OCI-LY1 (cell line): ENCODE data around the gene C2CD4A.

ENCODE experiments used
- H2AFZ ChIP-seq: fragments of 200-600 bp; sonication (generic), shearing (Covaris generic); 2 replicates; pipeline ENCODE4 v1.6.0; 2014; ENCODE audit warnings: antibody characterized with exemption, mild to moderate bottlenecking, low read length
- H3F3A ChIP-seq: fragments of 200-600 bp; sonication (generic), shearing (Covaris generic); 2 replicates; pipeline ENCODE4 v1.6.0; 2014; ENCODE audit warnings: mild to moderate bottlenecking, antibody characterized with exemption, low read length, moderate library complexity; ENCODE audit not compliant: insufficient read depth
- H3K27ac ChIP-seq: fragments of 200-600 bp; sonication (generic); 2 replicates; pipeline ENCODE4 v1.5.1; 2014; ENCODE audit warnings: low read length, mixed run types, mild to moderate bottlenecking, low read depth; ENCODE audit not compliant: poor library complexity, severe bottlenecking
- H3K27me3 ChIP-seq: fragments of 200-600 bp; sonication (generic); 2 replicates; pipeline ENCODE4 v1.6.0; 2014; ENCODE audit warnings: antibody characterized with exemption, mild to moderate bottlenecking, low read length, moderate library complexity; ENCODE audit not compliant: insufficient read depth
- H3K36me3 ChIP-seq: fragments of 200-600 bp; sonication (generic); 2 replicates; pipeline ENCODE4 v1.6.1; 2014; ENCODE audit warnings: mild to moderate bottlenecking, antibody characterized with exemption, low read length, moderate library complexity, mixed read lengths; ENCODE audit not compliant: insufficient read depth
- H3K4me1 ChIP-seq: fragments of 200-600 bp; sonication (generic); 2 replicates; pipeline ENCODE4 v1.5.1; 2014; ENCODE audit warnings: mild to moderate bottlenecking, low read length, moderate library complexity; ENCODE audit not compliant: insufficient read depth, severe bottlenecking
- H3K4me2 ChIP-seq: fragments of 200-600 bp; sonication (generic), shearing (Covaris generic); 2 replicates; pipeline ENCODE4 v1.6.1; 2014; ENCODE audit warnings: low read length
- H3K4me3 ChIP-seq: fragments of 200-600 bp; sonication (generic); 2 replicates; pipeline ENCODE4 v1.5.1; 2014; ENCODE audit warnings: low read length, low read depth, mild to moderate bottlenecking, mixed read lengths; ENCODE audit not compliant: poor library complexity, severe bottlenecking
- H3K79me2 ChIP-seq: fragments of 200-600 bp; shearing (Covaris generic); 2 replicates; pipeline ENCODE4 v1.6.1; 2016; ENCODE audit warnings: mixed run types, low read length, mixed read lengths; ENCODE audit not compliant: insufficient read depth
- H3K9ac ChIP-seq: fragments of 200-600 bp; sonication (generic), shearing (Covaris generic); 2 replicates; pipeline ENCODE4 v1.6.1; 2014; ENCODE audit warnings: mild to moderate bottlenecking, low read length, mixed read lengths
- H3K9me2 ChIP-seq: fragments of 200-600 bp; sonication (generic), shearing (Covaris generic); 2 replicates; pipeline ENCODE4 v1.6.1; 2014; ENCODE audit warnings: low read depth, mild to moderate bottlenecking, low read length, mixed read lengths
- H3K9me3 ChIP-seq: fragments of 200-600 bp; shearing (Covaris generic); 2 replicates; pipeline ENCODE4 v1.6.1; 2014; ENCODE audit warnings: low read length, mixed read lengths
- H4K20me1 ChIP-seq: fragments of 200-600 bp; sonication (generic), shearing (Covaris generic); 2 replicates; pipeline ENCODE4 v1.6.0; 2016; ENCODE audit warnings: mild to moderate bottlenecking, low read length; ENCODE audit not compliant: insufficient read depth
- EZH2 ChIP-seq: fragments of 200-600 bp; sonication (generic), shearing (Covaris generic); IDR thresholded peaks from 2 replicates; pipeline ENCODE4 v1.8.0; 2017; ENCODE audit warnings: borderline replicate concordance, mixed run types, mild to moderate bottlenecking, antibody characterized with exemption, low read length, moderate library complexity, mixed read lengths
- TF ChIP-seq, protein P1 (sequence below): fragments of 200-600 bp; sonication (generic), shearing (Covaris generic); IDR thresholded peaks from 2 replicates; pipeline ENCODE4 v1.5.1; 2017; ENCODE audit warnings: mild to moderate bottlenecking, antibody characterized with exemption, low read length, moderate library complexity, mixed read lengths

Gene C2CD4A

GRCh38 chr15:62079594-62079993 is 12.8 kb downstream of the C2CD4A start:
- no peak for TF ChIP-seq EZH2
- Histone ChIP-seq H3F3A (no peaks in the 10 kb centered on the region), H3K4me2 (no peak overlapping the region), H3K4me1 (no peaks in the 10 kb centered on the region), H3K27me3 (no peaks in the 10 kb centered on the region), H3K36me3 (no peaks in the 10 kb centered on the region), H3K79me2 (no peaks in the 10 kb centered on the region), H3K9me2 (no peaks in the 10 kb centered on the region), H3K27ac (no peak overlapping the region), H3K4me3 (no peak overlapping the region), H3K9ac (no peak overlapping the region), H3K9me3 (no peaks in the 10 kb centered on the region), H2AFZ (no peak overlapping the region), H4K20me1 (no peaks in the 10 kb centered on the region)

GRCh38 chr15:62083194-62084154 is 16.7 kb downstream of the C2CD4A start:
- Histone ChIP-seq H4K20me1 (no peaks in the 10 kb centered on the region), H3K4me1 (no peaks in the 10 kb centered on the region), H3K27ac (no peak overlapping the region), H3K9me2 (no peaks in the 10 kb centered on the region), H3F3A (no peaks in the 10 kb centered on the region), H2AFZ (no peak overlapping the region), H3K9ac (no peak overlapping the region), H3K9me3 (no peaks in the 10 kb centered on the region), H3K27me3 (no peaks in the 10 kb centered on the region), H3K79me2 (no peaks in the 10 kb centered on the region), H3K36me3 (no peaks in the 10 kb centered on the region), H3K4me2 (no peak overlapping the region), H3K4me3 (no peak overlapping the region)
- no peak for TF ChIP-seq EZH2

- TF ChIP-seq, protein P1, sequence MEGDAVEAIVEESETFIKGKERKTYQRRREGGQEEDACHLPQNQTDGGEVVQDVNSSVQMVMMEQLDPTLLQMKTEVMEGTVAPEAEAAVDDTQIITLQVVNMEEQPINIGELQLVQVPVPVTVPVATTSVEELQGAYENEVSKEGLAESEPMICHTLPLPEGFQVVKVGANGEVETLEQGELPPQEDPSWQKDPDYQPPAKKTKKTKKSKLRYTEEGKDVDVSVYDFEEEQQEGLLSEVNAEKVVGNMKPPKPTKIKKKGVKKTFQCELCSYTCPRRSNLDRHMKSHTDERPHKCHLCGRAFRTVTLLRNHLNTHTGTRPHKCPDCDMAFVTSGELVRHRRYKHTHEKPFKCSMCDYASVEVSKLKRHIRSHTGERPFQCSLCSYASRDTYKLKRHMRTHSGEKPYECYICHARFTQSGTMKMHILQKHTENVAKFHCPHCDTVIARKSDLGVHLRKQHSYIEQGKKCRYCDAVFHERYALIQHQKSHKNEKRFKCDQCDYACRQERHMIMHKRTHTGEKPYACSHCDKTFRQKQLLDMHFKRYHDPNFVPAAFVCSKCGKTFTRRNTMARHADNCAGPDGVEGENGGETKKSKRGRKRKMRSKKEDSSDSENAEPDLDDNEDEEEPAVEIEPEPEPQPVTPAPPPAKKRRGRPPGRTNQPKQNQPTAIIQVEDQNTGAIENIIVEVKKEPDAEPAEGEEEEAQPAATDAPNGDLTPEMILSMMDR: no peak
- no peak for TF ChIP-seq EZH2
- Histone ChIP-seq H2AFZ (no peak overlapping the region), H3F3A (no peaks in the 10 kb centered on the region), H3K27me3 (no peaks in the 10 kb centered on the region), H3K9me3 (no peaks in the 10 kb centered on the region), H3K27ac (no peak overlapping the region), H4K20me1 (no peaks in the 10 kb centered on the region), H3K79me2 (no peaks in the 10 kb centered on the region), H3K9ac (no peak overlapping the region), H3K4me1 (no peaks in the 10 kb centered on the region), H3K36me3 (no peaks in the 10 kb centered on the region), H3K9me2 (no peaks in the 10 kb centered on the region), H3K4me3 (no peak overlapping the region), H3K4me2 (no peak overlapping the region)
Measured at GRCh38 chr15:62085740-62086139, 19.0 kb downstream of the C2CD4A start.

- no peak overlapping the region for H3K4me3 ChIP-seq
- H3K4me2 ChIP-seq: no peak overlapping the region
- no peaks in the 10 kb centered on the region for H3K27me3 ChIP-seq
- H4K20me1 ChIP-seq: no peaks in the 10 kb centered on the region
- no peak for TF ChIP-seq EZH2
- TF ChIP-seq, protein P1: no peak
- no peaks in the 10 kb centered on the region for H3K79me2 ChIP-seq
- no peaks in the 10 kb centered on the region for H3K9me3 ChIP-seq
- no peak overlapping the region for H3K9ac ChIP-seq
- H3F3A ChIP-seq: no peaks in the 10 kb centered on the region
- H3K27ac ChIP-seq: no peak overlapping the region
- no peak overlapping the region for H2AFZ ChIP-seq
- H3K4me1 ChIP-seq: no peaks in the 10 kb centered on the region
- H3K36me3 ChIP-seq: no peaks in the 10 kb centered on the region
- no peaks in the 10 kb centered on the region for H3K9me2 ChIP-seq
Measured at GRCh38 chr15:62087671-62088352, 21.0 kb downstream of the C2CD4A start.
